Measurements from ENCODE around the gene SNCA. TPM values are rescaled to one million over a fixed set of nuclear protein-coding genes. Genes with fewer than 3 reads are reported as not detected.

Gene SNCA
- total and polyA plus RNA-seq, 2 donors from 2014 or later = 8.4 to 17.1 TPM

- Histone ChIP-seq H3K36me3 (ENCODE audit: control insufficient read depth in 2 of 3, insufficient read depth in 3 of 3, low read length in 3 of 3) (no peaks in the 10 kb centered on the region), H3K9me3 (ENCODE audit: control insufficient read depth in 2 of 3, insufficient read depth in 1 of 3, low read length in 3 of 3) (no peaks in the 10 kb centered on the region), H3K27ac (ENCODE audit: low read depth in 2 of 2, low read length in 2 of 2) (no peak overlapping the region), H3K9ac (ENCODE audit: low read length in 3 of 3) (peak overlapping the region in 1 of 3 donors; percentile 46), H3K27me3 (ENCODE audit: control insufficient read depth, insufficient read depth, low read length) (peaks cover 2% of the 10 kb centered on the region), H3K4me1 (ENCODE audit: control insufficient read depth in 2 of 3, insufficient read depth in 2 of 3, low read depth in 1 of 3, low read length in 3 of 3) (no peaks in the 10 kb centered on the region), H3K4me3 (ENCODE audit: low read length in 3 of 3) (peak overlapping the region; percentile 43 to 63 (median 54))
- peak in 3 of 5 donors; percentile 51 to 74 (median 66) for DNase-seq
- intact Hi-C loops (cut with DNase I) = no loop called here
- no peak for FAIRE-seq
- TF ChIP-seq CTCF (IDR thresholded peaks at IDR 0.05; ENCODE audit: borderline replicate concordance, extremely low read depth, insufficient read depth) = no peak
Measured at GRCh38 chr4:89837385-89837992, 528 bp upstream of the SNCA start.

GRCh38 chr4:89836031-89836745 lies 773 bp downstream of the SNCA start:
- H3K36me3 ChIP-seq (ENCODE audit: control insufficient read depth in 2 of 3, insufficient read depth in 3 of 3, low read length in 3 of 3) = no peaks in the 10 kb centered on the region
- H3K27ac ChIP-seq (ENCODE audit: low read depth in 2 of 2, low read length in 2 of 2) = no peak overlapping the region
- no peaks in the 10 kb centered on the region for H3K4me1 ChIP-seq (ENCODE audit: control insufficient read depth in 2 of 3, insufficient read depth in 2 of 3, low read depth in 1 of 3, low read length in 3 of 3)
- no peak for FAIRE-seq
- H3K27me3 ChIP-seq (ENCODE audit: control insufficient read depth, insufficient read depth, low read length) = peaks cover 2% of the 10 kb centered on the region
- peak overlapping the region; percentile 15 to 64 (median 63) for H3K4me3 ChIP-seq (ENCODE audit: low read length in 3 of 3)
- intact Hi-C loops (cut with DNase I) = no loop called here
- peak overlapping the region in 1 of 3 donors; percentile 12 for H3K9ac ChIP-seq (ENCODE audit: low read length in 3 of 3)
- TF ChIP-seq CTCF (IDR thresholded peaks at IDR 0.05; ENCODE audit: borderline replicate concordance, extremely low read depth, insufficient read depth) = no peak
- no peaks in the 10 kb centered on the region for H3K9me3 ChIP-seq (ENCODE audit: control insufficient read depth in 2 of 3, insufficient read depth in 1 of 3, low read length in 3 of 3)
- DNase-seq = peak in 4 of 5 donors; percentile 16 to 69 (median 41)

- no peak overlapping the region for H3K4me3 ChIP-seq (ENCODE audit: low read length in 3 of 3)
- H3K9ac ChIP-seq (ENCODE audit: low read length in 3 of 3) = no peak overlapping the region
Measured at GRCh38 chr4:89835413-89835812, 1.5 kb downstream of the SNCA start.

More at GRCh38 chr4:89835413-89835812, 1.5 kb downstream of the SNCA start:
- no peaks in the 10 kb centered on the region for H3K9me3 ChIP-seq (ENCODE audit: control insufficient read depth in 2 of 3, insufficient read depth in 1 of 3, low read length in 3 of 3)
- H3K27me3 ChIP-seq (ENCODE audit: control insufficient read depth, insufficient read depth, low read length) = peaks cover 2% of the 10 kb centered on the region
- no peaks in the 10 kb centered on the region for H3K4me1 ChIP-seq (ENCODE audit: control insufficient read depth in 2 of 3, insufficient read depth in 2 of 3, low read depth in 1 of 3, low read length in 3 of 3)
- intact Hi-C loops (cut with DNase I) = no loop called here
- H3K27ac ChIP-seq (ENCODE audit: low read depth in 2 of 2, low read length in 2 of 2) = no peak overlapping the region
- DNase-seq (no peak), FAIRE-seq (no peak)
- H3K36me3 ChIP-seq (ENCODE audit: control insufficient read depth in 2 of 3, insufficient read depth in 3 of 3, low read length in 3 of 3) = no peaks in the 10 kb centered on the region
- TF ChIP-seq CTCF (IDR thresholded peaks at IDR 0.05; ENCODE audit: borderline replicate concordance, extremely low read depth, insufficient read depth) = no peak
